ENCODE measurements around the gene FOXS1. TPM values are rescaled to one million over a fixed set of nuclear protein-coding genes. Genes with fewer than 3 reads are reported as not detected.
A peak's percentile ranks its signal among the peaks of the same experiment; 100 is the strongest.

The FOXS1 gene
- total and polyA plus RNA-seq, 8 donors, result 2.5 to 8.2 (median 5.5) TPM

- Histone ChIP-seq H3K4me1 (peaks cover 0 to 7% of the 10 kb centered on the region in 2 donors), H3K36me3 (no peaks in the 10 kb centered on the region), H3K27ac (no peak overlapping the region), H3K9me3 (no peaks in the 10 kb centered on the region), H3K27me3 (no peaks in the 10 kb centered on the region), H3K4me3 (no peak overlapping the region)
- DNase-seq, result no peak
- peak; percentile 10 for ATAC-seq
- intact Hi-C loops (cut with DNase I), result loop anchor here in 1 of 2 donors (10.0 kb wide), 1 partner anchor 258 kb away; no protein-coding TSS in a partner anchor
- no peak for TF ChIP-seq CTCF (IDR thresholded peaks at IDR 0.05)
These were observed 18.3 kb downstream of the FOXS1 start for GRCh38 chr20:31827059-31827458.

GRCh38 chr20:31826074-31826473 lies 19.3 kb downstream of the FOXS1 start:
- TF ChIP-seq CTCF (IDR thresholded peaks at IDR 0.05), result no peak
- Histone ChIP-seq H3K4me3 (no peak overlapping the region), H3K27ac (no peak overlapping the region), H3K27me3 (no peaks in the 10 kb centered on the region), H3K9me3 (no peaks in the 10 kb centered on the region), H3K36me3 (no peaks in the 10 kb centered on the region), H3K4me1 (peaks cover 0 to 7% of the 10 kb centered on the region in 2 donors)
- intact Hi-C loops (cut with DNase I), result loop anchor here in 1 of 2 donors (10.0 kb wide), 1 partner anchor 259 kb away; no protein-coding TSS in a partner anchor
- no peak for DNase-seq
- no peak for ATAC-seq

GRCh38 chr20:31824554-31825313 lies 20.7 kb downstream of the FOXS1 start:
- no peak overlapping the region for H3K27ac ChIP-seq
- H3K9me3 ChIP-seq, result no peaks in the 10 kb centered on the region
- H3K4me1 ChIP-seq, result peaks cover 0 to 7% of the 10 kb centered on the region in 2 donors
- TF ChIP-seq CTCF (IDR thresholded peaks at IDR 0.05), result no peak
- intact Hi-C loops (cut with DNase I), result loop anchor here in 1 of 2 donors (10.0 kb wide), 1 partner anchor 260 kb away; no protein-coding TSS in a partner anchor
- DNase-seq (no peak), ATAC-seq (no peak)
- H3K4me3 ChIP-seq, result no peak overlapping the region
- no peaks in the 10 kb centered on the region for H3K27me3 ChIP-seq
- no peaks in the 10 kb centered on the region for H3K36me3 ChIP-seq

- intact Hi-C loops (cut with DNase I), result loop anchor here in 1 of 2 donors (10.0 kb wide), 1 partner anchor 261 kb away; no protein-coding TSS in a partner anchor
- Histone ChIP-seq H3K36me3 (no peaks in the 10 kb centered on the region), H3K4me1 (peaks cover 0 to 7% of the 10 kb centered on the region in 2 donors), H3K27ac (no peak overlapping the region), H3K9me3 (no peaks in the 10 kb centered on the region), H3K27me3 (no peaks in the 10 kb centered on the region), H3K4me3 (no peak overlapping the region)
- no peak for TF ChIP-seq CTCF (IDR thresholded peaks at IDR 0.05)
- DNase-seq, result no peak
- no peak for ATAC-seq
These were observed 21.3 kb downstream of the FOXS1 start for GRCh38 chr20:31824125-31824485.

GRCh38 chr20:31823360-31824124 lies 21.9 kb downstream of the FOXS1 start:
- H3K36me3 ChIP-seq, result no peaks in the 10 kb centered on the region
- no peaks in the 10 kb centered on the region for H3K27me3 ChIP-seq
- no peak overlapping the region for H3K4me3 ChIP-seq
- TF ChIP-seq CTCF (IDR thresholded peaks at IDR 0.05), result no peak
- peaks cover 0 to 7% of the 10 kb centered on the region in 2 donors for H3K4me1 ChIP-seq
- no peaks in the 10 kb centered on the region for H3K9me3 ChIP-seq
- ATAC-seq, result no peak
- DNase-seq, result no peak
- H3K27ac ChIP-seq, result no peak overlapping the region
- intact Hi-C loops (cut with DNase I), result loop anchor here in 1 of 2 donors (10.0 kb wide), 1 partner anchor 261 kb away; no protein-coding TSS in a partner anchor

Measured in left lung (tissue), 10 donors.